ENCODE results near the gene IPO11.

Gene IPO11

GRCh38 chr5:62590387-62590786 lies 177.8 kb downstream of the IPO11 start:
- peaks cover 3 to 31% of the 10 kb centered on the region in 2 donors for H3K36me3 ChIP-seq (replicated peaks in 1 of 2; ENCODE audit: control insufficient read depth in 2 of 2, insufficient read depth in 2 of 2, low read length in 2 of 2)
- no peaks in the 10 kb centered on the region for H3K4me1 ChIP-seq (ENCODE audit: control insufficient read depth in 2 of 2, insufficient read depth in 1 of 2, low read depth in 1 of 2, low read length in 2 of 2)
- no CpG with 5 or more reads among the region's 2 CpGs for WGBS, 2 donors (ENCODE audit: extremely low coverage in 2 of 2, insufficient read length in 2 of 2, insufficient replicate concordance in 1 of 2)
- H3K27ac ChIP-seq (replicated peaks; ENCODE audit: low read length): no peak overlapping the region
- no peak overlapping the region for H3K9ac ChIP-seq (ENCODE audit: low read depth, low read length, poor library complexity)
- no peak overlapping the region for H3K18ac ChIP-seq (ENCODE audit: low read length)
- H2BK120ac ChIP-seq (ENCODE audit: low read depth, low read length): no peak overlapping the region
- H2AK5ac ChIP-seq (ENCODE audit: low read depth, low read length): no peak overlapping the region
- no peak overlapping the region for H4K91ac ChIP-seq (ENCODE audit: low read depth, low read length, poor library complexity)
- H2BK12ac ChIP-seq (ENCODE audit: low read length): no peak overlapping the region
- no peaks in the 10 kb centered on the region for H3K27me3 ChIP-seq (ENCODE audit: control insufficient read depth in 3 of 3, insufficient read depth in 3 of 3, low read depth in 1 of 3, low read length in 3 of 3)
- H3K79me1 ChIP-seq (ENCODE audit: low read depth, low read length): no peaks in the 10 kb centered on the region
- no peak overlapping the region for H3K23ac ChIP-seq (ENCODE audit: low read depth, low read length, poor library complexity)
- no peak for DNase-seq (ENCODE audit: low spot score)
- no peak overlapping the region for H4K8ac ChIP-seq (ENCODE audit: low read depth, low read length)
- H3K9me3 ChIP-seq (replicated peaks in 1 of 2; ENCODE audit: control insufficient read depth in 2 of 2, insufficient read depth in 1 of 2, low read depth in 1 of 2, low read length in 2 of 2): no peaks in the 10 kb centered on the region
- H2BK5ac ChIP-seq (ENCODE audit: low read length): no peak overlapping the region
- H2BK15ac ChIP-seq (ENCODE audit: low read length): no peak overlapping the region
- no peak overlapping the region for H3K4ac ChIP-seq (ENCODE audit: low read length)
- no peak overlapping the region for H3K4me2 ChIP-seq (ENCODE audit: insufficient read depth, low read length, poor library complexity, severe bottlenecking)
- H2AFZ ChIP-seq (ENCODE audit: low read length): no peak overlapping the region
- no peak overlapping the region for H3K4me3 ChIP-seq (ENCODE audit: low read length in 2 of 2)
- no peak overlapping the region for H3K14ac ChIP-seq (ENCODE audit: low read length)

- Histone ChIP-seq H3K79me1 (ENCODE audit: low read depth, low read length) (no peaks in the 10 kb centered on the region), H3K4me1 (ENCODE audit: control insufficient read depth in 2 of 2, insufficient read depth in 1 of 2, low read depth in 1 of 2, low read length in 2 of 2) (no peaks in the 10 kb centered on the region), H2BK5ac (ENCODE audit: low read length) (no peak overlapping the region), H3K36me3 (replicated peaks in 1 of 2; ENCODE audit: control insufficient read depth in 2 of 2, insufficient read depth in 2 of 2, low read length in 2 of 2) (peaks cover 3 to 27% of the 10 kb centered on the region in 2 donors), H3K4me3 (ENCODE audit: low read length in 2 of 2) (no peak overlapping the region), H3K4me2 (ENCODE audit: insufficient read depth, low read length, poor library complexity, severe bottlenecking) (no peak overlapping the region), H3K9ac (ENCODE audit: low read depth, low read length, poor library complexity) (no peak overlapping the region), H3K14ac (ENCODE audit: low read length) (no peak overlapping the region), H3K27me3 (ENCODE audit: control insufficient read depth in 3 of 3, insufficient read depth in 3 of 3, low read depth in 1 of 3, low read length in 3 of 3) (no peaks in the 10 kb centered on the region), H3K27ac (replicated peaks; ENCODE audit: low read length) (no peak overlapping the region), H2BK15ac (ENCODE audit: low read length) (no peak overlapping the region), H2AK5ac (ENCODE audit: low read depth, low read length) (no peak overlapping the region), H2BK120ac (ENCODE audit: low read depth, low read length) (no peak overlapping the region), H3K9me3 (replicated peaks in 1 of 2; ENCODE audit: control insufficient read depth in 2 of 2, insufficient read depth in 1 of 2, low read depth in 1 of 2, low read length in 2 of 2) (no peaks in the 10 kb centered on the region), H2BK12ac (ENCODE audit: low read length) (no peak overlapping the region), H3K18ac (ENCODE audit: low read length) (no peak overlapping the region), H3K23ac (ENCODE audit: low read depth, low read length, poor library complexity) (no peak overlapping the region), H2AFZ (ENCODE audit: low read length) (no peak overlapping the region), H3K4ac (ENCODE audit: low read length) (no peak overlapping the region), H4K91ac (ENCODE audit: low read depth, low read length, poor library complexity) (no peak overlapping the region), H4K8ac (ENCODE audit: low read depth, low read length) (no peak overlapping the region)
- no peak for DNase-seq (ENCODE audit: low spot score)
- no CpG with 5 or more reads among the region's 8 CpGs for WGBS, 2 donors (ENCODE audit: extremely low coverage in 2 of 2, insufficient read length in 2 of 2, insufficient replicate concordance in 1 of 2)
Observed at GRCh38 chr5:62592558-62592957, 180.0 kb downstream of the IPO11 start.

- Histone ChIP-seq H3K4me2 (ENCODE audit: insufficient read depth, low read length, poor library complexity, severe bottlenecking) (no peak overlapping the region), H3K4me1 (ENCODE audit: control insufficient read depth in 2 of 2, insufficient read depth in 1 of 2, low read depth in 1 of 2, low read length in 2 of 2) (no peaks in the 10 kb centered on the region), H4K8ac (ENCODE audit: low read depth, low read length) (no peak overlapping the region), H3K9me3 (replicated peaks in 1 of 2; ENCODE audit: control insufficient read depth in 2 of 2, insufficient read depth in 1 of 2, low read depth in 1 of 2, low read length in 2 of 2) (no peaks in the 10 kb centered on the region), H3K27me3 (ENCODE audit: control insufficient read depth in 3 of 3, insufficient read depth in 3 of 3, low read depth in 1 of 3, low read length in 3 of 3) (no peaks in the 10 kb centered on the region), H3K27ac (replicated peaks; ENCODE audit: low read length) (no peak overlapping the region), H3K4me3 (ENCODE audit: low read length in 2 of 2) (no peak overlapping the region), H3K4ac (ENCODE audit: low read length) (no peak overlapping the region), H3K9ac (ENCODE audit: low read depth, low read length, poor library complexity) (no peak overlapping the region), H3K23ac (ENCODE audit: low read depth, low read length, poor library complexity) (no peak overlapping the region), H3K36me3 (replicated peaks in 1 of 2; ENCODE audit: control insufficient read depth in 2 of 2, insufficient read depth in 2 of 2, low read length in 2 of 2) (peaks cover 3 to 27% of the 10 kb centered on the region in 2 donors), H3K18ac (ENCODE audit: low read length) (no peak overlapping the region), H2BK5ac (ENCODE audit: low read length) (no peak overlapping the region), H2BK15ac (ENCODE audit: low read length) (no peak overlapping the region), H2BK120ac (ENCODE audit: low read depth, low read length) (no peak overlapping the region), H4K91ac (ENCODE audit: low read depth, low read length, poor library complexity) (no peak overlapping the region), H2BK12ac (ENCODE audit: low read length) (no peak overlapping the region), H2AFZ (ENCODE audit: low read length) (no peak overlapping the region), H3K14ac (ENCODE audit: low read length) (no peak overlapping the region), H2AK5ac (ENCODE audit: low read depth, low read length) (no peak overlapping the region), H3K79me1 (ENCODE audit: low read depth, low read length) (no peaks in the 10 kb centered on the region)
- WGBS, 2 donors (ENCODE audit: extremely low coverage in 2 of 2, insufficient read length in 2 of 2, insufficient replicate concordance in 1 of 2): no CpG with 5 or more reads among the region's 1 CpG
- no peak for DNase-seq (ENCODE audit: low spot score)
Observed at GRCh38 chr5:62593331-62593730, 180.8 kb downstream of the IPO11 start.

GRCh38 chr5:62594364-62594984 lies 181.9 kb downstream of the IPO11 start:
- Histone ChIP-seq H4K91ac (ENCODE audit: low read depth, low read length, poor library complexity) (no peak overlapping the region), H3K14ac (ENCODE audit: low read length) (no peak overlapping the region), H2BK15ac (ENCODE audit: low read length) (no peak overlapping the region), H3K9ac (ENCODE audit: low read depth, low read length, poor library complexity) (no peak overlapping the region), H2BK120ac (ENCODE audit: low read depth, low read length) (no peak overlapping the region), H3K4me2 (ENCODE audit: insufficient read depth, low read length, poor library complexity, severe bottlenecking) (no peak overlapping the region), H3K4me3 (ENCODE audit: low read length in 2 of 2) (no peak overlapping the region), H3K4me1 (ENCODE audit: control insufficient read depth in 2 of 2, insufficient read depth in 1 of 2, low read depth in 1 of 2, low read length in 2 of 2) (no peaks in the 10 kb centered on the region), H2BK5ac (ENCODE audit: low read length) (no peak overlapping the region), H3K18ac (ENCODE audit: low read length) (no peak overlapping the region), H2AK5ac (ENCODE audit: low read depth, low read length) (no peak overlapping the region), H3K27ac (replicated peaks; ENCODE audit: low read length) (no peak overlapping the region), H3K36me3 (replicated peaks in 1 of 2; ENCODE audit: control insufficient read depth in 2 of 2, insufficient read depth in 2 of 2, low read length in 2 of 2) (peaks cover 3 to 27% of the 10 kb centered on the region in 2 donors), H3K4ac (ENCODE audit: low read length) (no peak overlapping the region), H3K23ac (ENCODE audit: low read depth, low read length, poor library complexity) (no peak overlapping the region), H3K27me3 (ENCODE audit: control insufficient read depth in 3 of 3, insufficient read depth in 3 of 3, low read depth in 1 of 3, low read length in 3 of 3) (no peaks in the 10 kb centered on the region), H4K8ac (ENCODE audit: low read depth, low read length) (no peak overlapping the region), H2AFZ (ENCODE audit: low read length) (no peak overlapping the region), H3K79me1 (ENCODE audit: low read depth, low read length) (no peaks in the 10 kb centered on the region), H2BK12ac (ENCODE audit: low read length) (no peak overlapping the region), H3K9me3 (replicated peaks in 1 of 2; ENCODE audit: control insufficient read depth in 2 of 2, insufficient read depth in 1 of 2, low read depth in 1 of 2, low read length in 2 of 2) (no peaks in the 10 kb centered on the region)
- no CpG with 5 or more reads among the region's 3 CpGs for WGBS, 2 donors (ENCODE audit: extremely low coverage in 2 of 2, insufficient read length in 2 of 2, insufficient replicate concordance in 1 of 2)
- DNase-seq (ENCODE audit: low spot score): no peak
